Measurements from ENCODE around the gene NRARP.

DNA sequence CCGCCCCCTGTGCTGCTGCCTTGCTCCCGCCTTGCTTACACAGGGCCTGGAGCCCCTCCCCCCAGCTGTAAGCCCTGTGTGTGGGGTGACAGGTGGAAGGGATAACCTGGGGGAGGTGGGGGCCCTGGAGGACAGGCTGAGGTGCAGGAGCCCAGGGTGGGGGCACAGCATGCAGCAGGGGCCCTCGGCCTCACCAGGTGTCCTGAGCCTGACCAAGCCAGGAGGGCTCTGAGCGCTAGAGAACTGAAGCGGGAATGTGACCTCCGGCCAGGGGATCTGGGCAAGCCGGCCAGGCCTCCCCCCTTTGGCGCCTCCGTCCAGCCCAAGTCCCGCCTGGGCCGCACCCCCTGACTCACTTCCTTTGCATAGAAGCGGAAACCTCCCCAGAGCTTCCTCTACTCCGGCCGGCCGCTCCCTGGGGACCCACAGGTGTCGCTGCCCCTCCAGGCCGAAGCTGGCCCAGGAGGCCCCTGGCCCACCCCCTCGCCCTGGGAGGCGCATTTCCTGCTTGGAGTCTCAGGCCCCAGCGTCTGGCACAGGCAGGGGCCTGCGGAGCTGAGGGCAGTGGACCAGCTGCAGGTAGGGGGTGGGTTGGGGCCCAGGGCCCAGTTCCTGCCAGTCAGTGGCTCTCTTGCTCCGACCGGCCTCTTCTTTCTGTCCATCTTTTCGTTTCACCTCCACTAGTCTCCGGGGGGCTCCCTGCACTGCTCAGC is 24.6 kb downstream of the NRARP start, which contains the start of gene TOR4A:
- TF ChIP-seq EZH2 (IDR thresholded peaks at IDR 0.05) (no peak), CBX3 (IDR thresholded peaks at IDR 0.05; ENCODE audit: low read depth) (no peak)
